H1 (cell line): ENCODE results near the gene CEP57L1. TPM values are rescaled to one million over a fixed set of nuclear protein-coding genes. Genes with fewer than 3 reads are reported as not detected.

Experiments used
- CTCF ChIA-PET: fragments of 300-600 bp; sonication (Branson Sonifier 250); formaldehyde crosslinking; loops from one replicate; lab custom pipeline; 2021; ENCODE audit not compliant: partially characterized antibody; lab: Charles Lee
- POLR2A ChIA-PET: fragments of 300-600 bp; sonication (Branson Sonifier 250); formaldehyde crosslinking; loops from one replicate; lab custom pipeline; 2021; ENCODE audit warnings: inconsistent platforms; ENCODE audit not compliant: partially characterized antibody; lab: Charles Lee
- DNase-seq, 2 experiments: peaks; one replicate each; pipeline versions ENCODE4 v3.0.0 to v3.0.0-alpha.2; 2010 to 2022; ENCODE audit warnings: low spot score in 2 of 2, low read depth in 1 of 2, mixed read lengths in 1 of 2
- FAIRE-seq: peaks from 2 replicates; lab custom pipeline; 2011; peaks lifted over from hg19 to GRCh38; lab: Jason Lieb, UNC
- H2AFZ ChIP-seq: 2 replicates; pipeline ENCODE4 v1.8.1; 2012; ENCODE audit warnings: low read length, inconsistent platforms
- H2AK5ac ChIP-seq: 2 replicates; pipeline ENCODE4 v1.6.1; 2013; ENCODE audit warnings: low read depth, low read length
- H2BK120ac ChIP-seq: replicated peaks from 2 replicates; pipeline ENCODE3; 2013; ENCODE audit warnings: low read depth, low read length, inconsistent platforms
- H2BK12ac ChIP-seq: 2 replicates; pipeline ENCODE4 v1.6.1; 2013; ENCODE audit warnings: low read depth, low read length
- H2BK15ac ChIP-seq: 2 replicates; pipeline ENCODE4 v1.6.1; 2013; ENCODE audit warnings: low read length
- H2BK20ac ChIP-seq: 2 replicates; pipeline ENCODE4 v1.6.1; 2013; ENCODE audit warnings: low read length
- H2BK5ac ChIP-seq: 2 replicates; pipeline ENCODE4 v1.6.1; 2013; ENCODE audit warnings: low read depth, low read length
- H3K14ac ChIP-seq: 2 replicates; pipeline ENCODE4 v1.6.1; 2013; ENCODE audit warnings: inconsistent platforms; ENCODE audit not compliant: insufficient read length
- H3K18ac ChIP-seq: 2 replicates; pipeline ENCODE4 v1.6.1; 2013; ENCODE audit warnings: low read length; ENCODE audit errors: extremely low read depth
- H3K23ac ChIP-seq: 2 replicates; pipeline ENCODE4 v1.6.1; 2013; ENCODE audit warnings: inconsistent platforms; ENCODE audit not compliant: insufficient read length
- H3K23me2 ChIP-seq: 2 replicates; pipeline ENCODE4 v1.6.1; 2013; ENCODE audit warnings: low read depth, low read length
- H3K27ac ChIP-seq: 2 replicates; pipeline ENCODE4 v1.6.1; 2011; ENCODE audit warnings: low read depth, low read length, inconsistent platforms
- H3K27me3 ChIP-seq, 4 experiments: replicated peaks in 1 of 4; 1 replicate in 1 of 4; 2 replicates in 3 of 4; pipeline versions ENCODE4 v1.6.1 to v1.8.1; 2011 to 2013; ENCODE audit warnings: low read length in 3 of 4, mild to moderate bottlenecking in 3 of 4, inconsistent platforms in 2 of 4, mixed read lengths in 2 of 4, moderate library complexity in 1 of 4; ENCODE audit not compliant: control insufficient read depth in 3 of 4, insufficient read depth in 3 of 4; ENCODE audit errors: extremely low read depth in 1 of 4
- H3K36me3 ChIP-seq, 4 experiments: 2 replicates each; pipeline versions ENCODE4 v1.6.1 to v1.8.1; 2011 to 2013; ENCODE audit warnings: mild to moderate bottlenecking in 4 of 4, low read length in 3 of 4, moderate library complexity in 2 of 4, control low read depth in 1 of 4, inconsistent platforms in 1 of 4; ENCODE audit not compliant: insufficient read depth in 4 of 4, control insufficient read depth in 2 of 4
- H3K4ac ChIP-seq: replicated peaks from 2 replicates; pipeline ENCODE3; 2013; ENCODE audit warnings: low read length, low read depth, mixed read lengths, inconsistent platforms; ENCODE audit not compliant: insufficient read length
- H3K4me1 ChIP-seq, 4 experiments: replicated peaks in 1 of 4; 1 replicate in 1 of 4; 2 replicates in 3 of 4; pipeline versions ENCODE4 v1.6.1 to v1.8.1; 2011 to 2013; ENCODE audit warnings: low read length in 3 of 4, inconsistent platforms in 2 of 4, mixed read lengths in 1 of 4; ENCODE audit not compliant: insufficient read depth in 4 of 4, control insufficient read depth in 3 of 4
- H3K4me2 ChIP-seq, 2 experiments: 2 replicates each; pipeline versions ENCODE4 v1.6.1 to v1.8.1; 2011 to 2013; ENCODE audit warnings: low read depth in 2 of 2, low read length in 2 of 2, control low read depth in 1 of 2, inconsistent platforms in 1 of 2, mild to moderate bottlenecking in 1 of 2; ENCODE audit not compliant: insufficient read depth in 1 of 2
- H3K4me3 ChIP-seq, 4 experiments: fragments of 200-600, 300-600 bp in 1 of 4; sonication (generic), shearing (Covaris generic), sonication (Bioruptor Twin) in 1 of 4; 2 replicates each; pipeline versions ENCODE4 v1.5.1 to v1.8.1; 2011 to 2016; ENCODE audit warnings: low read length in 4 of 4, low read depth in 3 of 4, control low read depth in 2 of 4, inconsistent platforms in 2 of 4, mild to moderate bottlenecking in 2 of 4, mixed read lengths in 1 of 4, moderate library complexity in 1 of 4; ENCODE audit not compliant: insufficient read depth in 2 of 4; ENCODE audit errors: extremely low read depth in 1 of 4
- H3K56ac ChIP-seq: replicated peaks from 2 replicates; pipeline ENCODE3; 2013; ENCODE audit warnings: low read depth, mild to moderate bottlenecking, mixed read lengths, low read length, inconsistent platforms; ENCODE audit not compliant: insufficient read length
- H3K79me1 ChIP-seq: 2 replicates; pipeline ENCODE4 v1.6.1; 2013; ENCODE audit warnings: low read depth, low read length, control low read depth
- H3K79me2 ChIP-seq, 2 experiments: 2 replicates each; pipeline versions ENCODE4 v1.6.1 to v1.8.1; 2012 to 2013; ENCODE audit warnings: low read length in 2 of 2, mild to moderate bottlenecking in 2 of 2, inconsistent platforms in 1 of 2; ENCODE audit not compliant: insufficient read depth in 2 of 2, control insufficient read depth in 1 of 2
- H3K9ac ChIP-seq, 4 experiments: replicated peaks in 1 of 4; 1 replicate in 1 of 4; 2 replicates in 3 of 4; pipeline versions ENCODE4 v1.6.1 to v1.8.1; 2011 to 2013; ENCODE audit warnings: low read depth in 3 of 4, low read length in 3 of 4, control low read depth in 2 of 4, mild to moderate bottlenecking in 2 of 4, moderate library complexity in 2 of 4, inconsistent platforms in 1 of 4; ENCODE audit errors: extremely low read depth in 1 of 4
- H3K9me3 ChIP-seq, 2 experiments: 2 replicates each; pipeline versions ENCODE4 v1.6.1 to v1.8.1; 2012 to 2013; ENCODE audit warnings: mild to moderate bottlenecking in 2 of 2, moderate library complexity in 2 of 2, control low read depth in 1 of 2, inconsistent platforms in 1 of 2, low read depth in 1 of 2, low read length in 1 of 2, mixed read lengths in 1 of 2; ENCODE audit not compliant: insufficient read depth in 2 of 2
- H4K20me1 ChIP-seq, 2 experiments: replicated peaks in 1 of 2; 2 replicates each; pipeline versions ENCODE3 to v1.8.1; 2011 to 2013; ENCODE audit warnings: inconsistent platforms in 2 of 2, low read length in 2 of 2, mild to moderate bottlenecking in 1 of 2; ENCODE audit not compliant: insufficient read depth in 2 of 2, control insufficient read depth in 1 of 2
- H4K5ac ChIP-seq: 2 replicates; pipeline ENCODE4 v1.6.1; 2013; ENCODE audit warnings: low read length, low read depth, mixed read lengths, inconsistent platforms; ENCODE audit not compliant: insufficient read length
- H4K8ac ChIP-seq: 2 replicates; pipeline ENCODE4 v1.8.0; 2013; ENCODE audit warnings: mild to moderate bottlenecking, moderate library complexity, low read length, inconsistent platforms; ENCODE audit not compliant: insufficient read depth; ENCODE audit errors: extremely low read depth
- H4K91ac ChIP-seq: replicated peaks from 2 replicates; pipeline ENCODE3; 2013; ENCODE audit warnings: low read length, mixed read lengths, inconsistent platforms; ENCODE audit not compliant: insufficient read length
- RFX5 ChIP-seq: IDR thresholded peaks from 2 replicates; pipeline ENCODE4 v1.6.1; 2011; ENCODE audit warnings: low read depth, low read length, improper control_type of control experiment, borderline replicate concordance
- SP2 ChIP-seq: IDR thresholded peaks from 2 replicates; pipeline ENCODE4 v1.6.1; 2012; ENCODE audit warnings: mild to moderate bottlenecking, low read length, inconsistent platforms
- TAF7 ChIP-seq: optimal IDR thresholded peaks from 2 replicates; pipeline ENCODE3; 2011; ENCODE audit warnings: low read depth, mild to moderate bottlenecking, inconsistent platforms, low read length, moderate library complexity, borderline replicate concordance
- WGBS, 2 experiments: shearing (Covaris generic) in 1 of 2; methylation state at CpG; one replicate each; pipeline versions ENCODE4 v1.1.6 to v1.1.7; 2013 to 2015; ENCODE audit warnings: low lambda C conversion rate in 2 of 2, mixed read lengths in 2 of 2, inconsistent platforms in 1 of 2, low coverage in 1 of 2, missing lambda C conversion rate in 1 of 2; ENCODE audit not compliant: insufficient replicate concordance in 2 of 2, insufficient coverage in 1 of 2, insufficient read length in 1 of 2; ENCODE audit errors: extremely low coverage in 1 of 2, missing lambda C conversion rate in 1 of 2; 5-methylcytosine and 5-hydroxymethylcytosine counted together
- polyA plus RNA-seq, 7 experiments: library from polyadenylated mRNA; depleted of rRNA in 3 of 7; stranded (reverse) in 5 of 7; unstranded in 2 of 7; fragments of >200 nt in 5 of 7; fragments of 200-250 nt in 2 of 7; gene quantifications; 1 replicate in 5 of 7; 2 replicates in 1 of 7; 4 replicates in 1 of 7; pipeline versions ENCODE4 v1.2.1 to v1.2.3, GENCODE V29; 2011 to 2013; ENCODE audit warnings: missing spikeins in 2 of 7, mixed read lengths in 2 of 7
- total RNA-seq: library from RNA; stranded (reverse); fragmentation: NEBNext Ultra II Directional; extraction: Animal tissue kit (Norgen Biotek cat#: 25700); gene quantifications from 2 replicates; pipeline ENCODE4 v1.2.1, GENCODE V29; 2021

CEP57L1 gene
- total and polyA plus RNA-seq, 2 of the 8 experiments (the other 6 are each of a cell fraction or from before 2014, with no cell fraction given) = 3.6 to 11.5 TPM

DNA sequence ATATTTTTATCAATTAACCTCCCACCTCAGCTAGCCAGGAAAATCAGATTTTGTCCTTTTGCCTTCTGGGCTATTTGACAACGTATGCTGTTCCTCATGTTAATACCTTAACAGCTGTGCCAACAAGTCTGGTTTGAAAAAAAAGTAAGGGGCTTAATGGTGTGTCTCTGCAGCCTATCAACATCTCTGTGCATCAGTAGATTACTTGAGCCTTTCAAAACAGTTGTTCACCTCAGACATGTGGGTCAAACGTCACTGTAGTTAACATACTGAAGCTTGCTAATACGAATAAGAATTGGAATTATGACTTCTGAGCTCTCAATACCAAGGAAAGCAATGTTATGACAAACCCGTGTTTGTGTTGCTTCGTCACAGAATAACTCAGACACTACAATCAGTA lies 23.0 kb downstream of the CEP57L1 start:
- no peak for FAIRE-seq
- Histone ChIP-seq H4K91ac (no peak overlapping the region), H3K9ac (no peak overlapping the region), H3K79me1 (no peaks in the 10 kb centered on the region), H3K4me1 (no peaks in the 10 kb centered on the region), H2BK5ac (no peak overlapping the region), H2BK12ac (no peak overlapping the region), H3K27me3 (no peaks in the 10 kb centered on the region), H3K14ac (no peak overlapping the region), H4K8ac (no peak overlapping the region), H3K23me2 (no peaks in the 10 kb centered on the region), H3K27ac (no peak overlapping the region), H3K4me2 (no peak overlapping the region), H3K36me3 (no peaks in the 10 kb centered on the region; a peak in 1 of 8 replicates), H3K18ac (no peak overlapping the region), H2BK15ac (no peak overlapping the region), H3K4me3 (no peak overlapping the region)
- no peak for DNase-seq
- ChIA-PET POLR2A (interaction anchor here (0.6 kb wide), 1 partner anchor 12 kb away, joined by 3 read pairs; no protein-coding TSS in a partner anchor), CTCF (no interaction called here)
- TF ChIP-seq RFX5 (no peak), SP2 (no peak), TAF7 (no peak)
- TF ChIP-seq, all 59 proteins: peak for 0
- 81% methylated on average over 5 of the region's 5 CpGs; no CpG with 5 or more reads in 1 of the 2 experiments for WGBS, 2 experiments
- no peak overlapping the region for H4K5ac ChIP-seq
- H3K9me3 ChIP-seq = no peaks in the 10 kb centered on the region
- no peak overlapping the region for H3K4ac ChIP-seq
- H2AFZ ChIP-seq = no peak overlapping the region
- no peak overlapping the region for H2BK120ac ChIP-seq
- H2AK5ac ChIP-seq = no peak overlapping the region
- H3K79me2 ChIP-seq = no peaks in the 10 kb centered on the region
- H3K56ac ChIP-seq = no peak overlapping the region
- no peaks in the 10 kb centered on the region for H4K20me1 ChIP-seq
- H2BK20ac ChIP-seq = no peak overlapping the region
- no peak overlapping the region for H3K23ac ChIP-seq
